ENCODE results near the gene COL15A1. TPM values are rescaled to one million over a fixed set of nuclear protein-coding genes. Genes with fewer than 3 reads are reported as not detected.
"Not testable (repeated sequence)": the region's sequence is repeated elsewhere in the genome, so short reads cannot be mapped to it uniquely, and the experiment has no call there.

Gene COL15A1
- polyA plus RNA-seq, 1 experiment, result 112 TPM

GRCh38 chr9:99006511-99006910 lies 62.8 kb downstream of the COL15A1 start:
- peaks cover 8% of the 10 kb centered on the region for H3K36me3 ChIP-seq (ENCODE audit: control insufficient read depth, insufficient read depth, low read length)
- ChIA-PET POLR2A (no interaction called here), CTCF (interaction anchor here (1.0 kb wide), 1 partner anchor 158 kb away, joined by 3 read pairs; no protein-coding TSS in a partner anchor)
- no peak overlapping the region for H3K4me3 ChIP-seq (ENCODE audit: low read depth, low read length)
- DNase-seq (ENCODE audit: low read depth), result no peak
- no peaks in the 10 kb centered on the region; the same call in none of the 2 replicates for H3K27me3 ChIP-seq (ENCODE audit: control insufficient read depth, insufficient read depth, low read length)
- TF ChIP-seq, protein P1, sequence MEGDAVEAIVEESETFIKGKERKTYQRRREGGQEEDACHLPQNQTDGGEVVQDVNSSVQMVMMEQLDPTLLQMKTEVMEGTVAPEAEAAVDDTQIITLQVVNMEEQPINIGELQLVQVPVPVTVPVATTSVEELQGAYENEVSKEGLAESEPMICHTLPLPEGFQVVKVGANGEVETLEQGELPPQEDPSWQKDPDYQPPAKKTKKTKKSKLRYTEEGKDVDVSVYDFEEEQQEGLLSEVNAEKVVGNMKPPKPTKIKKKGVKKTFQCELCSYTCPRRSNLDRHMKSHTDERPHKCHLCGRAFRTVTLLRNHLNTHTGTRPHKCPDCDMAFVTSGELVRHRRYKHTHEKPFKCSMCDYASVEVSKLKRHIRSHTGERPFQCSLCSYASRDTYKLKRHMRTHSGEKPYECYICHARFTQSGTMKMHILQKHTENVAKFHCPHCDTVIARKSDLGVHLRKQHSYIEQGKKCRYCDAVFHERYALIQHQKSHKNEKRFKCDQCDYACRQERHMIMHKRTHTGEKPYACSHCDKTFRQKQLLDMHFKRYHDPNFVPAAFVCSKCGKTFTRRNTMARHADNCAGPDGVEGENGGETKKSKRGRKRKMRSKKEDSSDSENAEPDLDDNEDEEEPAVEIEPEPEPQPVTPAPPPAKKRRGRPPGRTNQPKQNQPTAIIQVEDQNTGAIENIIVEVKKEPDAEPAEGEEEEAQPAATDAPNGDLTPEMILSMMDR (IDR thresholded peaks at IDR 0.05; ENCODE audit: insufficient read depth, low read depth, low read length), result no peak

DNA sequence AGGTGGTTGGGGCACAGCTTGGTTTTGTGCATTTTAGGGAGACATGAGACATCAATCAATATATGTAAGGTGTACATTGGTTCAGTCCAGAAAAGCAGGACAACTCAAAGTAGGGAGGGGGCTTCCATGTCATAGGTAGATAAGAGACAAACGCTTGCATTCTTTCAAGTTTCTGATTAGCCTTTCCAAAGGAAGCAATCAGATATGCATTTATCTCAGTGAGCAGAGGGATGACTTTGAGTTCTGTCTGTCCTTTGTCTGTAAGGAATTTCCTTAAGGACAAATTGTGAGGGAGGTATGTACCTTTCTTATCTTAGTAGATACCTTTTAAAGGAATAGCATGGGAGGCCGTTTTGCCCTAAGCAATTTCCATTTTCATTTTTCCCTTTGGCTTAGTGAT lies 63.3 kb downstream of the COL15A1 start:
- TF ChIP-seq, protein P1 (IDR thresholded peaks at IDR 0.05; ENCODE audit: insufficient read depth, low read depth, low read length), result no peak
- Histone ChIP-seq H3K27me3 (ENCODE audit: control insufficient read depth, insufficient read depth, low read length) (no peaks in the 10 kb centered on the region; the same call in none of the 2 replicates), H3K4me3 (ENCODE audit: low read depth, low read length) (no peak overlapping the region), H3K36me3 (ENCODE audit: control insufficient read depth, insufficient read depth, low read length) (peaks cover 8% of the 10 kb centered on the region)
- DNase-seq (ENCODE audit: low read depth), result no peak
- ChIA-PET POLR2A (no interaction called here), CTCF (no interaction called here)

DNA sequence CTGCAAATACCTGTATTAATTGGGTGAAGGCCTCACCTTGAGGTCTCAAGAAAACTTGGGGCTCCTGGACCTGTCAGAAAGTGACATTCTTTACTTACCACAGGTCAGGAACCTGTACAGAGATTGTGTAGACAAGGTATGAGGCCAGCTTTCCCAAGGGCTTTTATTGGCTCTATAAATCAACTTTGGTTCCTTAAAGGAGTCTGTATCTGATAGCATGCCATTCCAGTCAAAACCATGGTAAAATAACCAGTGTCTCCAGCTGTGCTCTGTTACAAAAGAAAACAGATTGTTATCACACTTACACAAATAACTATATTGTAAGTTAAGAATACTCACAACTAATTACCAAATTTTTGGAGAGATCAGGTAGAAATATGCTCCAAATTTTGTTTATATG lies 64.5 kb downstream of the COL15A1 start:
- POLR2A ChIA-PET, result no interaction called here
- Histone ChIP-seq H3K27me3 (ENCODE audit: control insufficient read depth, insufficient read depth, low read length) (no peaks in the 10 kb centered on the region; the same call in none of the 2 replicates), H3K4me3 (ENCODE audit: low read depth, low read length) (no peak overlapping the region), H3K36me3 (ENCODE audit: control insufficient read depth, insufficient read depth, low read length) (peaks cover 8% of the 10 kb centered on the region)
- DNase-seq (ENCODE audit: low read depth), result no peak
- CTCF ChIA-PET, result interaction anchor here (0.6 to 0.8 kb wide), 2 partner anchors 32 to 67 kb away, joined by 3 read pairs; no protein-coding TSS in a partner anchor
- TF ChIP-seq, protein P1 (IDR thresholded peaks at IDR 0.05; ENCODE audit: insufficient read depth, low read depth, low read length), result no peak

- H3K36me3 ChIP-seq (ENCODE audit: control insufficient read depth, insufficient read depth, low read length); H3K27me3 ChIP-seq (ENCODE audit: control insufficient read depth, insufficient read depth, low read length); DNase-seq (ENCODE audit: low read depth); POLR2A ChIA-PET; H3K4me3 ChIP-seq (ENCODE audit: low read depth, low read length): not testable (repeated sequence)
- CTCF ChIA-PET, result interaction anchor here (1.3 kb wide), 1 partner anchor 9 kb away, joined by 3 read pairs; no protein-coding TSS in a partner anchor
Measured at GRCh38 chr9:99010393-99010792, 66.7 kb downstream of the COL15A1 start.

DNA sequence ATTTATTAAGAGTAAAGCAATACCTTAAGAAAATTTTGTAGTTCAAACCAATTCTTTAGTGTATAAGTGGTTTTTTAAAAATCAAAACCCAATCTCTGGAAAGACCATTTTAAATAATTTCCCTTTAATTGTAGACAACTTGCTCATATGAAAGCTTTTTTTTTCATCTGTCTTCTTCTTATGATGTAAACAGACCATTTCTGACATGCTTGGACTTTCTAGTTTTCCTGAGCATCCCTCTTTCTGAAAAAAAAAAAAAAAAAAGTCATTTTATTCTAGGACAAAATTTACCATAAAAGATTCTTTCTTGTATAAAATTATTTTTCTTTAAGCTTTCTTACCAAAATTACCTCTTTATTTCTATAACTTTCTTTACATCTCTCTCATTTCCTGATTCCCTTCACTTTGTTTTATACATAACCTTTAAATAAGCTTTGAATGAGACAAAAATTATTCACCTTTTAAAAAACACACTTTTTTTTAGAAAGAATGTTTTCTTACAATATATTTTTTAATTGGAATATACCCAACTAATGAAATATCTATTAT lies 67.5 kb downstream of the COL15A1 start:
- ChIA-PET POLR2A (no interaction called here), CTCF (interaction anchor here (1.3 kb wide), 1 partner anchor 10 kb away, joined by 3 read pairs; no protein-coding TSS in a partner anchor)
- H3K4me3 ChIP-seq (ENCODE audit: low read depth, low read length), result no peak overlapping the region
- peaks cover 4% of the 10 kb centered on the region for H3K36me3 ChIP-seq (ENCODE audit: control insufficient read depth, insufficient read depth, low read length)
- DNase-seq (ENCODE audit: low read depth), result no peak
- H3K27me3 ChIP-seq (ENCODE audit: control insufficient read depth, insufficient read depth, low read length), result no peaks in the 10 kb centered on the region; the same call in 1 of the 2 replicates
- TF ChIP-seq, protein P1 (IDR thresholded peaks at IDR 0.05; ENCODE audit: insufficient read depth, low read depth, low read length), result no peak
